OCI-LY1 (cell line): ENCODE measurements around the gene TMEM171.

Experiments used
- H2AFZ ChIP-seq: fragments of 200-600 bp; sonication (generic), shearing (Covaris generic); 2 replicates; pipeline ENCODE4 v1.6.0; 2014; ENCODE audit warnings: antibody characterized with exemption, mild to moderate bottlenecking, low read length
- H3F3A ChIP-seq: fragments of 200-600 bp; sonication (generic), shearing (Covaris generic); 2 replicates; pipeline ENCODE4 v1.6.0; 2014; ENCODE audit warnings: mild to moderate bottlenecking, antibody characterized with exemption, low read length, moderate library complexity; ENCODE audit not compliant: insufficient read depth
- H3K27ac ChIP-seq: fragments of 200-600 bp; sonication (generic); 2 replicates; pipeline ENCODE4 v1.5.1; 2014; ENCODE audit warnings: low read length, mixed run types, mild to moderate bottlenecking, low read depth; ENCODE audit not compliant: poor library complexity, severe bottlenecking
- H3K27me3 ChIP-seq: fragments of 200-600 bp; sonication (generic); 2 replicates; pipeline ENCODE4 v1.6.0; 2014; ENCODE audit warnings: antibody characterized with exemption, mild to moderate bottlenecking, low read length, moderate library complexity; ENCODE audit not compliant: insufficient read depth
- H3K36me3 ChIP-seq: fragments of 200-600 bp; sonication (generic); 2 replicates; pipeline ENCODE4 v1.6.1; 2014; ENCODE audit warnings: mild to moderate bottlenecking, antibody characterized with exemption, low read length, moderate library complexity, mixed read lengths; ENCODE audit not compliant: insufficient read depth
- H3K4me1 ChIP-seq: fragments of 200-600 bp; sonication (generic); 2 replicates; pipeline ENCODE4 v1.5.1; 2014; ENCODE audit warnings: mild to moderate bottlenecking, low read length, moderate library complexity; ENCODE audit not compliant: insufficient read depth, severe bottlenecking
- H3K4me2 ChIP-seq: fragments of 200-600 bp; sonication (generic), shearing (Covaris generic); 2 replicates; pipeline ENCODE4 v1.6.1; 2014; ENCODE audit warnings: low read length
- H3K4me3 ChIP-seq: fragments of 200-600 bp; sonication (generic); 2 replicates; pipeline ENCODE4 v1.5.1; 2014; ENCODE audit warnings: low read length, low read depth, mild to moderate bottlenecking, mixed read lengths; ENCODE audit not compliant: poor library complexity, severe bottlenecking
- H3K79me2 ChIP-seq: fragments of 200-600 bp; shearing (Covaris generic); 2 replicates; pipeline ENCODE4 v1.6.1; 2016; ENCODE audit warnings: mixed run types, low read length, mixed read lengths; ENCODE audit not compliant: insufficient read depth
- H3K9ac ChIP-seq: fragments of 200-600 bp; sonication (generic), shearing (Covaris generic); 2 replicates; pipeline ENCODE4 v1.6.1; 2014; ENCODE audit warnings: mild to moderate bottlenecking, low read length, mixed read lengths
- H3K9me2 ChIP-seq: fragments of 200-600 bp; sonication (generic), shearing (Covaris generic); 2 replicates; pipeline ENCODE4 v1.6.1; 2014; ENCODE audit warnings: low read depth, mild to moderate bottlenecking, low read length, mixed read lengths
- H3K9me3 ChIP-seq: fragments of 200-600 bp; shearing (Covaris generic); 2 replicates; pipeline ENCODE4 v1.6.1; 2014; ENCODE audit warnings: low read length, mixed read lengths
- H4K20me1 ChIP-seq: fragments of 200-600 bp; sonication (generic), shearing (Covaris generic); 2 replicates; pipeline ENCODE4 v1.6.0; 2016; ENCODE audit warnings: mild to moderate bottlenecking, low read length; ENCODE audit not compliant: insufficient read depth
- CTCF ChIP-seq: fragments of 200-600 bp; sonication (generic), shearing (Covaris generic); IDR thresholded peaks from 2 replicates; pipeline ENCODE4 v1.5.1; 2017; ENCODE audit warnings: mild to moderate bottlenecking, antibody characterized with exemption, low read length, moderate library complexity, mixed read lengths
- EZH2 ChIP-seq: fragments of 200-600 bp; sonication (generic), shearing (Covaris generic); IDR thresholded peaks from 2 replicates; pipeline ENCODE4 v1.8.0; 2017; ENCODE audit warnings: borderline replicate concordance, mixed run types, mild to moderate bottlenecking, antibody characterized with exemption, low read length, moderate library complexity, mixed read lengths

TMEM171 gene

DNA sequence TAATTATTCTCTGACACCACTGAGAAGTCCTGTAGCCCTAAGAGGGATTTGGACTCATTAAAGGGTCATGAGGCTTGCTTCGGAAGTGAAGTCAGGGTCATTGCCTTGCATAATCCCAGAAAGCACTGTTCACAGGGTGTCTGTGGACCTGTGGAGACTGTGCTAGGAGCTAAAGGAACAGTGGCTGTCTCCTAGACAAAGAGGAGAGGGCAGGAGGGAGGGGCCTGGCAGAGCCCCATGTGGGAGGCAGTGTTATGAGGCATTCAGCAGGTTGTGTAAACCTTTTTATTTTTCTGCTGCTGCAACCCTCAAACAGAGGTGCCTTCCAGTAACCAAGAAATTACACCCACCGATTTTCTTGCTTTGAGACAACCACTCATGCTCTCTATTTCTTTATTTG, 55.9 kb downstream of the TMEM171 start:
- TF ChIP-seq EZH2 (no peak), CTCF (no peak)
- Histone ChIP-seq H4K20me1 (no peaks in the 10 kb centered on the region), H3K4me1 (peaks cover 15% of the 10 kb centered on the region), H3K9me3 (no peaks in the 10 kb centered on the region), H2AFZ (no peak overlapping the region), H3K36me3 (no peaks in the 10 kb centered on the region), H3K4me2 (no peak overlapping the region), H3K27ac (no peak overlapping the region), H3K79me2 (no peaks in the 10 kb centered on the region), H3F3A (no peaks in the 10 kb centered on the region), H3K9ac (no peak overlapping the region), H3K4me3 (no peak overlapping the region), H3K27me3 (no peaks in the 10 kb centered on the region), H3K9me2 (no peaks in the 10 kb centered on the region)

DNA sequence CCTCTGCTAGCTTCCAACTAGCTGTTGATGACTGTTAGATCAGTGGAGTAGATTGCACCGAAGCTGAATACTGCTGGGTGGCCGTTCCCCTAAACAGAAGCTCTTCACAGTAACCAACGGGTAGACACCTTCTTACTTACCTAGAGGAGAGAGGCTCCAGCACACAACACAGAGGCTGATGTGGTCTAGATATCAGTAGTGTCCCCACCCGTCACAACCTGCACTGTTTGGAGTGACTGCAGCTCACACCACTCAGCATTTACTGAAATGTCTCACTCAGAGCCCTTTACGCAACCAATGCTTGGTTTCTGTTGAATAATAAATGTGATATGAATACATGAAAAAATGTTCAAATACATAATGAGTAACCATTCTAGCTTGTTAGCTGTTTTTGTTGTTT, 57.9 kb downstream of the TMEM171 start:
- no peak for TF ChIP-seq EZH2
- no peak for TF ChIP-seq CTCF
- Histone ChIP-seq H4K20me1 (no peaks in the 10 kb centered on the region), H3K9me2 (no peaks in the 10 kb centered on the region), H3K36me3 (no peaks in the 10 kb centered on the region), H3K4me2 (no peak overlapping the region), H3F3A (no peaks in the 10 kb centered on the region), H3K9ac (no peak overlapping the region), H3K27me3 (no peaks in the 10 kb centered on the region), H3K9me3 (no peaks in the 10 kb centered on the region), H3K4me3 (no peak overlapping the region), H2AFZ (no peak overlapping the region), H3K4me1 (peaks cover 15% of the 10 kb centered on the region), H3K27ac (no peak overlapping the region), H3K79me2 (no peaks in the 10 kb centered on the region)

DNA sequence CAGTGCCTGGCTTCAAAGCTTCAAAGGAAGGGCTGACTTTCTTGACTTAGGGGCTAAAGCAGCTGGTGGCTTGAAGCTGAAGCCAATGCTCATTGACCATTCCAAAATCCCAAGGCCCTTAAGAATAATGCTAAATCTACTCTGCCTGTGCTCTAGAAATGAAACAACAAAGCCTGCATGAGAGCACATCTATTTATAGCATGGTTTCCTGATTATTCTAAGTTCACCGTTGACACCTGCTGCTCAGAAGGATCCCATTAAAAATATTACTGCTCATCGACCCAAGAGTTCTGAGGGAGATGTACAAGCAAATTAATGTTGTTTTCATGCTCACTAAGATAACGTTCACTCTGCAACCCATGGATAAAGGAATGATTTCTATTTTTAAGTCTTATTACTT, 59.4 kb downstream of the TMEM171 start:
- Histone ChIP-seq H4K20me1 (no peaks in the 10 kb centered on the region), H3K36me3 (no peaks in the 10 kb centered on the region), H3K9ac (no peak overlapping the region), H3K4me3 (no peak overlapping the region), H3K4me2 (no peak overlapping the region), H3K27me3 (no peaks in the 10 kb centered on the region), H3K27ac (no peak overlapping the region), H3K4me1 (peaks cover under 1% of the 10 kb centered on the region), H2AFZ (no peak overlapping the region), H3K9me2 (no peaks in the 10 kb centered on the region), H3K79me2 (no peaks in the 10 kb centered on the region), H3F3A (no peaks in the 10 kb centered on the region), H3K9me3 (no peaks in the 10 kb centered on the region)
- no peak for TF ChIP-seq EZH2
- no peak for TF ChIP-seq CTCF
